Tibial nerve (tissue), 4 donors: ENCODE measurements around the gene PPBP. TPM values are rescaled to one million over a fixed set of nuclear protein-coding genes. Genes with fewer than 3 reads are reported as not detected.

Source experiments
- DNase-seq, 2 donors: peaks; one replicate each; pipeline ENCODE4 v3.0.0-alpha.2; 2019; ENCODE audit warnings: low spot score in 2 of 2
- H3K27ac ChIP-seq, 4 donors: fragments of 200-600 bp; sonication (generic) in 3 of 4; one replicate each; pipeline ENCODE4 v1.5.1; 2017 to 2019; ENCODE audit warnings: mild to moderate bottlenecking in 1 of 4
- H3K27me3 ChIP-seq, 2 donors: fragments of 200-600 bp; sonication (generic) in 1 of 2; one replicate each; pipeline versions ENCODE4 v1.5.1 to v1.6.0; 2017 to 2019
- H3K36me3 ChIP-seq, 3 donors: fragments of 200-600 bp; sonication (generic); one replicate each; pipeline ENCODE4 v1.5.1; 2018 to 2019
- H3K4me1 ChIP-seq, 4 donors: fragments of 200-600 bp; sonication (generic) in 3 of 4; one replicate each; pipeline ENCODE4 v1.5.1; 2017 to 2019
- H3K4me3 ChIP-seq, 4 donors: fragments of 200-600 bp; sonication (generic) in 3 of 4; one replicate each; pipeline ENCODE4 v1.5.1; 2017 to 2019; ENCODE audit warnings: mild to moderate bottlenecking in 1 of 4, moderate library complexity in 1 of 4
- H3K9me3 ChIP-seq, 4 donors: fragments of 200-600 bp; sonication (generic) in 3 of 4; one replicate each; pipeline ENCODE4 v1.5.1; 2017 to 2019
- CTCF ChIP-seq, 5 experiments: fragments of 200-600 bp in 3 of 5; fragments of 450-650 bp in 2 of 5; sonication (generic) in 3 of 5; IDR thresholded peaks; one replicate each; pipeline ENCODE4 v1.5.1; 2016 to 2019; ENCODE audit warnings: antibody characterized with exemption in 5 of 5, mild to moderate bottlenecking in 3 of 5, moderate library complexity in 2 of 5
- EP300 ChIP-seq, 2 donors: sonication (generic); formaldehyde crosslinking; IDR thresholded peaks; one replicate each; pipeline ENCODE4 v1.6.1; 2017; ENCODE audit warnings: antibody characterized with exemption in 2 of 2, mild to moderate bottlenecking in 1 of 2
- POLR2A ChIP-seq, 2 donors: fragments of 450-650 bp; IDR thresholded peaks; one replicate each; pipeline ENCODE4 v1.6.1; 2017; ENCODE audit warnings: antibody characterized with exemption in 2 of 2, mild to moderate bottlenecking in 2 of 2, moderate library complexity in 2 of 2
- WGBS, 2 donors: methylation state at CpG; one replicate each; pipeline ENCODE4 v1.1.5; 2018; 5-methylcytosine and 5-hydroxymethylcytosine counted together
- total RNA-seq, 4 donors: library from RNA; depleted of rRNA; stranded (reverse); fragments of >200 nt; gene quantifications; one replicate each; pipeline ENCODE4 v1.1.0, GENCODE V29; 2016

Gene PPBP
- total RNA-seq, 4 donors from 2014 or later, result 1.7 to 6.0 TPM; not detected in 2

DNA sequence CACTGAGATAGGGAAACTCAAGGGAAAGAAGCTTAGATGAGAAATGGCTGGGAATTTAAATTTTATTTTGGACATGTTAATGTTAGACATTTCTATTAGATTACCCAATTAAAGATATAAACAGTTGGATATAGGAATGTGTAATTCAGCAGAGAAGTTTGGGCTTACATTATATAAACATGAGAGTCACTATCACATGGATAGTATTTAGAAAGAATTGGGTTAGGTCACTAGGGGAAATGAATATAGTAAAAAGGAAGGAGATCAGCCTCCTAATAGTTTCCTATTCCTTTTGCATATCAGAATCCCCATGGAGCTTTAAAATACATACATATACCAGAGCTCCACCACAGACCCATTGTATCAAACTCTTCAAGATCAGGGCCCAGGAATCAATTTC lies 30.1 kb upstream of the PPBP start:
- Histone ChIP-seq H3K27ac (no peak overlapping the region), H3K4me1 (no peaks in the 10 kb centered on the region), H3K9me3 (no peaks in the 10 kb centered on the region), H3K27me3 (no peaks in the 10 kb centered on the region), H3K4me3 (no peak overlapping the region), H3K36me3 (no peaks in the 10 kb centered on the region)
- no peak for DNase-seq
- TF ChIP-seq CTCF (IDR thresholded peaks at IDR 0.05) (no peak), POLR2A (IDR thresholded peaks at IDR 0.05) (no peak), EP300 (IDR thresholded peaks at IDR 0.05) (no peak)

- H3K4me1 ChIP-seq, result no peaks in the 10 kb centered on the region
- no peak for DNase-seq
- TF ChIP-seq POLR2A (IDR thresholded peaks at IDR 0.05), result no peak
- TF ChIP-seq EP300 (IDR thresholded peaks at IDR 0.05), result peak in 1 of 2 donors; percentile 14
- TF ChIP-seq CTCF (IDR thresholded peaks at IDR 0.05), result no peak
- H3K4me3 ChIP-seq, result no peak overlapping the region
- no peaks in the 10 kb centered on the region for H3K27me3 ChIP-seq
- no peaks in the 10 kb centered on the region for H3K36me3 ChIP-seq
- 26 to 32% methylated on average over 1 of the region's 1 CpG for WGBS, 2 donors
- no peaks in the 10 kb centered on the region for H3K9me3 ChIP-seq
- no peak overlapping the region for H3K27ac ChIP-seq
These were observed 28.1 kb upstream of the PPBP start for GRCh38 chr4:74016068-74016467.

DNA sequence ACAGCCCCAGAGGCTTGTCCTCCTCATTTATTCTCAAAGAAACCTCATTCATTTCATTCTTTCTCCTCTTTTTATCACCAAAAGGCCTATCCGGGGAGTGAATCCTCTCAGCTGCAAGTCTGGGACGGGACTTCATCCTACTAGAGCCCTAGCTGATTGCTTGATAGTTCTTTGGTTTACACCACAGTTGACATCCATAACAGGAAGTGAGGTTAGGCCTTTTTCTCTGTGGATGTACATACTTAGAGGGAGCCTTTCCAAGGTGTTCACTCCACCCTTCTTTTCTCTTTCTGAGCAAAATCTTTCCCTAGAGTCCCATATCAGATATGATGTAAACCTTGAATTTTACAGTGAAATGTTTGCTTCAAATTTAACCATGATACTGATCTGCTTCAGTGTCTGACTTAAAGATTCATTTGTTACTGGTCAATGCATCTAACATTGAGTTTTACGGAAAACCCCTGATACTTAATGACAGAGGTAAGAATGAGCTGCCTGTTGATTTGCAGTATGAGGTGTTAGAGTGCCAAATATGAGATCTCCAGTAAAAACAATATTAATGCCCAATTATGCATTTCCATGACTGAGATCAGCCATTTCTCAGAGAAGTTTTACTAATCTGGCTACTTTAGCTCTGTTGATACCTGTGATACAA lies 27.3 kb upstream of the PPBP start:
- no peaks in the 10 kb centered on the region for H3K4me1 ChIP-seq
- TF ChIP-seq CTCF (IDR thresholded peaks at IDR 0.05) (no peak), POLR2A (IDR thresholded peaks at IDR 0.05) (no peak), EP300 (IDR thresholded peaks at IDR 0.05) (no peak)
- WGBS, 2 donors, result 82 to 98% methylated on average over 3 of the region's 3 CpGs
- no peaks in the 10 kb centered on the region for H3K9me3 ChIP-seq
- no peak overlapping the region for H3K27ac ChIP-seq
- no peak for DNase-seq
- no peaks in the 10 kb centered on the region for H3K36me3 ChIP-seq
- H3K4me3 ChIP-seq, result no peak overlapping the region
- no peaks in the 10 kb centered on the region for H3K27me3 ChIP-seq

- Histone ChIP-seq H3K9me3 (no peaks in the 10 kb centered on the region), H3K36me3 (no peaks in the 10 kb centered on the region), H3K27me3 (no peaks in the 10 kb centered on the region), H3K4me3 (no peak overlapping the region), H3K27ac (no peak overlapping the region), H3K4me1 (no peaks in the 10 kb centered on the region)
- TF ChIP-seq POLR2A (IDR thresholded peaks at IDR 0.05), result no peak
- no peak for TF ChIP-seq CTCF (IDR thresholded peaks at IDR 0.05)
- TF ChIP-seq EP300 (IDR thresholded peaks at IDR 0.05), result no peak
- 16 to 34% methylated on average over 1 of the region's 1 CpG for WGBS, 2 donors
- DNase-seq, result no peak
These were observed 26.3 kb upstream of the PPBP start for GRCh38 chr4:74014332-74014731.

DNA sequence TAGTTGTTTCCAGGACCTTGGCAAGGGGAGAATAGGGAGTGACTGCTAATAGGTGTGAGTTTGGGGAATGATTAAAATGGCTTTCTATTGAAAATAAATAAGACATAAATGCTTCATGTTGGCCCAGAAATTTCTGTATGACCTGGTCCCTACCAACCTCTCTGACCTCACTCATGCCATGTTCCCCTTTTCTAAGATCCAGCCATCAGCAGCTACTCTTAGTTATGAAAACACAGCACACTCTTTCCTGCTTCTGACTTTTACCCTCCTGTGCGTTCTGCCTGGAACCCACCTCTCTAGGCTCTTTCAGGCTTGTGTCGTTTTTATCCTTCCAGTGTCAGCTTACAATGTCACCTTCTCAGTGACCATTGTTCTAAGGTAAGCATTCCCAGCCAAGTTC lies 25.3 kb upstream of the PPBP start:
- Histone ChIP-seq H3K27ac (no peak overlapping the region), H3K27me3 (no peaks in the 10 kb centered on the region), H3K9me3 (no peaks in the 10 kb centered on the region), H3K4me3 (no peak overlapping the region), H3K4me1 (no peaks in the 10 kb centered on the region), H3K36me3 (no peaks in the 10 kb centered on the region)
- TF ChIP-seq CTCF (IDR thresholded peaks at IDR 0.05) (no peak), POLR2A (IDR thresholded peaks at IDR 0.05) (no peak), EP300 (IDR thresholded peaks at IDR 0.05) (no peak)
- no peak for DNase-seq
- WGBS, 2 donors, result 62 to 70% methylated on average over 2 of the region's 2 CpGs
